ENCODE data around the gene ROR1. TPM values are rescaled to one million over a fixed set of nuclear protein-coding genes. Genes with fewer than 3 reads are reported as not detected.

The ROR1 gene
- total and polyA plus RNA-seq, 2 of the 4 experiments (the other 2 are of a cell fraction), result 4.4 to 10.0 TPM

GRCh38 chr1:64000021-64000420 is 226.2 kb downstream of the ROR1 start:
- H3K23ac ChIP-seq (ENCODE audit: low read depth, low read length), result no peak overlapping the region
- H3K27ac ChIP-seq (ENCODE audit: insufficient read depth, low read length), result no peak overlapping the region
- no peaks in the 10 kb centered on the region for H4K20me1 ChIP-seq (ENCODE audit: insufficient read depth, low read length)
- H3K9ac ChIP-seq (ENCODE audit: low read depth, low read length), result no peak overlapping the region
- H2AK5ac ChIP-seq (ENCODE audit: low read depth, low read length), result no peak overlapping the region
- no peak overlapping the region for H2AK9ac ChIP-seq (replicated peaks; ENCODE audit: low read depth, low read length, poor library complexity)
- TF ChIP-seq CTCF (conservative IDR thresholded peaks at IDR 0.05; ENCODE audit: low read depth, low read length) (no peak), NFE2L2 (IDR thresholded peaks at IDR 0.05; ENCODE audit: low read depth, low read length) (no peak), BHLHE40 (IDR thresholded peaks at IDR 0.05; ENCODE audit: low read depth, low read length) (no peak), CEBPB (IDR thresholded peaks at IDR 0.05; ENCODE audit: low read depth, low read length) (no peak), MAZ (IDR thresholded peaks at IDR 0.05; ENCODE audit: borderline replicate concordance, low read depth, low read length) (no peak)
- H3K36me3 ChIP-seq (ENCODE audit: control insufficient read depth, insufficient read depth, low read length), result no peaks in the 10 kb centered on the region
- intact Hi-C loops (cut with micrococcal nuclease) (no loop called here), in situ Hi-C loops (cut with MboI; ENCODE audit: low sequenced_read_pairs) (no loop called here), dilution Hi-C loops (cut with HindIII; ENCODE audit: low sequenced_read_pairs, unreplicated experiment) (no loop called here)
- no peak overlapping the region for H2BK15ac ChIP-seq (ENCODE audit: low read depth, low read length)
- H3K9me3 ChIP-seq (ENCODE audit: control insufficient read depth, insufficient read depth, low read length), result no peaks in the 10 kb centered on the region
- H4K5ac ChIP-seq (ENCODE audit: low read depth, low read length), result no peak overlapping the region
- no peak overlapping the region for H2BK5ac ChIP-seq (ENCODE audit: low read depth, low read length, poor library complexity, severe bottlenecking)
- no peak overlapping the region for H3K4me3 ChIP-seq (ENCODE audit: insufficient read depth, low read depth, low read length)
- no peak overlapping the region for H3K56ac ChIP-seq (ENCODE audit: extremely low read depth, insufficient read depth, low read length)
- H2BK120ac ChIP-seq (ENCODE audit: low read depth, low read length), result no peak overlapping the region
- H3K4me1 ChIP-seq (ENCODE audit: control insufficient read depth, insufficient read depth, low read length), result peaks cover 2% of the 10 kb centered on the region; the same call in 1 of the 2 replicates
- H4K91ac ChIP-seq (ENCODE audit: insufficient read depth, low read depth, low read length), result no peak overlapping the region
- no peak overlapping the region for H3K4ac ChIP-seq (ENCODE audit: low read depth, low read length)
- DNase-seq (peak; percentile 55), ATAC-seq (ENCODE audit: low read depth) (peak; percentile 51)
- no peak overlapping the region for H3K14ac ChIP-seq (replicated peaks; ENCODE audit: low read depth, low read length)
- H3K4me2 ChIP-seq (ENCODE audit: low read depth, low read length), result no peak overlapping the region
- H3K79me1 ChIP-seq (ENCODE audit: low read depth in 1 of 2, low read length in 2 of 2), result no peaks in the 10 kb centered on the region; a peak in 1 of 4 replicates
- 100% methylated on average over 1 of the region's 3 CpGs; no CpG with 5 or more reads in 1 of the 2 experiments for WGBS, 2 experiments (ENCODE audit: extremely low coverage in 2 of 2, insufficient read length in 1 of 2)
- CTCF ChIA-PET, result no interaction called here
- H3K18ac ChIP-seq (ENCODE audit: low read depth, low read length), result no peak overlapping the region
- POLR2A ChIA-PET (ENCODE audit: unreplicated experiment), result no interaction called here
- H4K8ac ChIP-seq (ENCODE audit: low read depth in 2 of 2, low read length in 2 of 2), result no peak overlapping the region
- no peak overlapping the region for H2AFZ ChIP-seq (replicated peaks; ENCODE audit: low read length, poor library complexity)
- no peaks in the 10 kb centered on the region for H3K27me3 ChIP-seq (ENCODE audit: control insufficient read depth, insufficient read depth, low read length)
- no TSS peak for BruUV-seq (replicated peaks)
- no peak overlapping the region for H2BK20ac ChIP-seq (ENCODE audit: low read depth, low read length)
- H3K9me1 ChIP-seq (ENCODE audit: insufficient read depth, low read length), result no peaks in the 10 kb centered on the region
